Retina (tissue), 1 donor: ENCODE data around the gene LAMA3.
"Not testable (repeated sequence)": the region's sequence is repeated elsewhere in the genome, so short reads cannot be mapped to it uniquely, and the experiment has no call there.

Experiments used
- DNase-seq: peaks from one replicate; pipeline ENCODE4 v3.0.0-alpha.2; 2016

The LAMA3 gene

DNA sequence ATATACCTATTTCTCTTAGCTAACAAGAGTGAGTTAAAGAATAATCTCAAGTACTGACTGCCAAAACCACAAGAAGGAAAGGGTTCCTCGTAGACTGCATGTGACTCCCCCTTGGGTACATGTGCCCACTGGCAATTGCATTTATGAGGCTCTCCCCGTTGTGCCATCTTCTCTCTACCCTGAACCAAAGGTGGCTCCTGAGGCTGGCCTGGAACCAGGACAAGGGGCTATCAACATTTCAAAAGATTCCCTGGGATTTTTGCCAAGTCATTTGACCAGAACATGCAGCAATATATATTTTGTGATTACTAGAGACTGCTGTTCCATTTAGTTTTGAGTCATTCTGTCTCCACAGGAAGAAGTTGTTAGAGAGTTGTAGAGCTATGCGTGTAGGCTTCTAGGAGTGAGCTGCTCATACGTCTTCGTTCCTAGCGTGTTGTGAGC is 45.8 kb downstream of the LAMA3 start:
- no peak for DNase-seq

GRCh38 chr18:23737578-23737977 is 48.3 kb downstream of the LAMA3 start:
- no peak for DNase-seq

DNA sequence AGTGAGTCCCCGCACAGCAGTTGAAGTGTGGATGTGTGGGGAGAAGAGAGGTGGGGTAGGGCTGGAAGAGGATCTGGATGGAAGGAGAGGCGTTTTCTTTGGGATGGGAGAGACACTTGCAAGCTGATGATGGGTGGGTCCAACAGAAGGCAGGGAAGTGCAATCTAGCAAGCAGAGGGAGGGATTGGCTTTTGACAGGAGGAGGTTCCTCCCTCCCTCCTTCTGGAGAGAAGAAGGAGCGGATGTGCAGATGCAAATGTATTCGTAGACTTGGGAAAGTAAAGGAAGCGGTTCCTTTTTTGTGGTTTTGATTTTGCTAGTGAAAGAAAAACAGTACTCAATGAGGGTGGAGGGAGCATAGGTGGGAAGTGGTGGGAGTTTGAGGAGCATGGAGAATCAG is 48.9 kb downstream of the LAMA3 start:
- DNase-seq, result no peak

DNA sequence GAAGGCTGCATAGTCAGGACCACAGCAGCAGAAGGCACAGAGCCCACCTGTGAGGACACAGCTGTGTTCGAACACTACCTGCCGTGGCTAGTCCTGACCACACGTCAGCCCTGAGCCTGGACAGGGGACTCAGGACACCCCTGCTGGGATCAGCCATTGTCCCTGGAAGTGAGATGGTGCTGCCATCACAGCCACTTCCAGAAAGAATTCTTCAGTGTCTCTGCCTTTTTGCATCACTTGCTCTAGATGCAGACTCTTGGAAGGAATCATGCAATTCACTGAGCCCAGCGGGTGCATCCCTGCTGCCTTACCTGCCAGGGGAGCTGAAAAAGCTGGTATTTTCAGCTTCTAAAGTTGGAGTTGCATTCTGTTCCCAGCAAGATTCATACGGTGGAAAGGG is 49.3 kb downstream of the LAMA3 start:
- DNase-seq, result no peak

DNA sequence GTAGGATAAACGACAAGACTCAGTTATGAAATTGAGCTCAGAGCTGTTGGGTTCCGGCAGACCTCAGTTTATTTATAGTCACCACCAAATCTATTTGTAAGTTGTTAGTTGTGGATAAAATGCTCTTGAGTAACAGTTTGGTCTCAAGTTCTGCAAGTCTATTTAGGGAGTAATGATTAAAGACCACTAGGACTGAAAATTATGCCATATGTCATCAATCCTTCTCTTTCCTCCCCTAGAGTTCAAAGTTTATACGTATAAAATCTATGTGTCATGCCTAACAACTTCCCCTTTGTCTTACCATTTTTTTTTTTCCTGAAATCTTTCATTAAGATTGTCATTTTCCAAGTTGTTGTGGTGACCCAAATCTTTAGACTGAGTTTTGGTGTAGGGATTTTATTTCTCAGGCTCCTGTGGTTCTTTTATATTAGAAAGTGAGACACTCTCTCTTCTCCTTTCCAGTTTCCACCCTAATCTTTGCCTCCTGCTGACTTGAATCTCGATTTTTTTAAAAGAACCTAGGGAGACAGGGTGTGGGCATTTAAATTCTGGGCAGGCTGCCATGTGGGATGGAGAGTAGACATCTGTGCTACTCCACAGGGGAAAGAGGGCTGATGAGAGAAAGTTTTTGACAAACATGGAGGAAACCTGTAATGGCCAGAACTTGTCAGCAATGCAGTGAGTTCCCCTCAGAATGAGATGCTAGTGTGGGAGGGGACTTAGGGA is 51.0 kb downstream of the LAMA3 start:
- no peak for DNase-seq

GRCh38 chr18:23741967-23742366 is 52.7 kb downstream of the LAMA3 start:
- DNase-seq, result not testable (repeated sequence)

- DNase-seq, result no peak
Measured at GRCh38 chr18:23743733-23744333, 54.6 kb downstream of the LAMA3 start.

- no peak for DNase-seq
Measured at GRCh38 chr18:23745366-23745765, 56.1 kb downstream of the LAMA3 start.

DNA sequence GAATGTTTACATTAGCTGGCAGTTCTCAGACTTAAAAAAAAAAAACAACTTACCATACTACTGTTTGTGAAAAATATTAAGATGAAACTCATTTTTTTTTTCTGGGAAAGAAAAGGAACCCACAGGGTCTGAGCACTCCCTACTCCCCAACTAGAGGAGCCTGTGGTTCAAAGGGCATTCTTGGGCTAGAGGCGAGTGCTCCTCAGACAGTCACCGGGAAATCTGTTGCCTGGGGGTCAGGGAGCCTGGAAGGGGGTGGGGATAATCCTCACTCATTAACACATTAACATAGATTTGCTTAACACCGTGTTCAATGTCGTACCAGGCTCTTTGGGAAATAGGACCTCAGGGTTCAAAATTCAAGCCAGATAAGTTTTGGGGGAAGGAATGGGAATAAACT is 57.6 kb downstream of the LAMA3 start:
- DNase-seq, result no peak

DNA sequence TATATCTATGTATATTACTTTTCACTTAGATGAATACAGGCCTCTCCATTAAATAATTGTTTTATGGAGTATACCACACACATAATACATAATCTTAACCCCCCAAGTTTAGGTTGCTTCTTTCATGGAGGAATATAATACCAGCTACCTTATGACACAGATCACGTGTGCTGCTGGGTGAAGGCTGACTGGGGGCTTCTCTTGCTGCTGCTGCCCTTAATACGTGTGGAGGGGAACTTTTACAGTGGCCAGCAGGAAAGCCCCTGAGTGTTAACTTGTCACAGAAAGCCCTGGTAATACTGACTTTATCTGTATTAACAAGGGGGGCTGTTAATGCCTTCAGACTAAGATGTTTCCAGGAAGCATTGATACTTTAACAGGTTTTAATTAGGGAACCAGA is 63.1 kb downstream of the LAMA3 start:
- no peak for DNase-seq

DNA sequence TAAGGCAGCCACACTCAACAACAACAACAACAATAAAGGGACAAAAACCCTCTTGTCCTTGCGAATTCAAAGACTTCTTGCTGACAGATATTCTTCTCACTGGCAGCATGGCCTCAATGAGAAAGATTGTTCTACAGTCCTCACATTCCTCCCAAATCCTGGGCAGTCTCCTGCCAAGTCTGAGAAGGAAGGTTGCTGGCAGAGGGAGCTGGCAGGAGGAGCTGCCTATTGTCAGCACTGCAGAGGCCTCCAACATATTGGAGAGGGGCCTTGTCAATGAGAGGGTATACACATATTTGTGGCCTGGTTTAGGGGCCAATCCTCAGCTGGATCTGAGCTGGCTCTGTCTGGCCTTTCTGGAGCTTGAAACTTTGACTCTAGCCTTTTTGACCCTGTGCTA is 63.5 kb downstream of the LAMA3 start:
- DNase-seq, result no peak

DNA sequence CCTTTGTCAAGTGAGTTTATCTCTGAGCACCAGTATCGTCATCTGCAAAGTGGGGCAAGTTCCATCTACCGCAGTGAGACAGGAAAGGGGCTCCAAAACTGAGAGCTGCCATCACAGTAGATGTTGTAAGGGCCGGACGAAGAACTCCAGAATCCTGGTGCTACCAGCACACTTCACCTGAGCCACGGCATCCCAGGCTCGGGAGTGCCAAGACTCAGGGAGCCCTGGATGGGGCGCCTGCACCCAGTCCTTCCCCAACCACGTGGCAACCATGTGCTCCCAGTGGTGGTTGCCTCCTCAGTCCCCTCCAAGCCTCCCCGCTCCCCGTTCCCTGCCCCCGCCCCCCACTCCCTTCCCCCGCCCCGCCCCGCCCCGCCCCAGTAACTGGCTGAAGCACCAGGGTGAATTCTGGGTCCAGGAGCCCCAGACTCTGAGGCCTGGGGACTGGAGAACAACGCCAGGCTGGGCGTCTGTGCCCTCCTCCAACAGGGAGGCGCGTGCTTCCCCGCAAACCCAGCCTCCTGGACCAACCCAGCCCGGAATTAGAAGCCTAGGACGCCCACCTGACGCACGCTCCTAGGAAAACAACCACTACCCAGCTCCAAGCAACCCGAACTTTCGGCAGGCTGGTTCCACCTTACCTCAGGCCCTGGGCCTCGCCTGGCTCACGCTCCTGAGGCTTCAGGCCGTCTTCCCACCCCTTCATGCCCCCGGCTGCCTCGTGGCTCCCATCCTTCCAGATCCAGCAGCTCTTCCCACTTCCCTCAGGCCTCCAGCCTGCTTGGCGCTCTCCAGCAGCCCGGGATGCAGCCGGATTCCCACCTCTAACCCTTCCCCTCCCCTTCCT is 67.6 kb downstream of the LAMA3 start:
- DNase-seq, result no peak

GRCh38 chr18:23757437-23757733 is 68.1 kb downstream of the LAMA3 start:
- no peak for DNase-seq

DNA sequence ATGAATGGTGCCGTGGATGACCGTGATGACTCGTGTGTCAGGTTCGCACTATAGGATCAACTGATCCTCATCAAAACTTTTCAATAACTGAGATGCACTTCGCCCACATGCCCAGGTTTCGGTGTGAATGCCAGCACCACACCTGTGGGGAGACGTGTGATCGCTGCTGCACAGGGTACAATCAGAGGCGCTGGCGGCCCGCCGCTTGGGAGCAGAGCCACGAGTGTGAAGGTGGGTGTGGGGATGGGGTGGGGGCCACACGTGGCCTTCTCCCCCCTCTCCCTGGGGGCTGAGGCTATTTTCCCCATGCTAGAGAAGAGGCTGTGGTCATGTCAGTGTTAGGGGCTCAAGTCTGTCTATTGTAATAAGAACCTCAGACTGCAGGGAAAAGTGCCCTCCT is 69.0 kb downstream of the LAMA3 start:
- DNase-seq, result no peak

GRCh38 chr18:23761941-23762340 is 72.7 kb downstream of the LAMA3 start:
- no peak for DNase-seq

GRCh38 chr18:23763343-23763742 is 74.1 kb downstream of the LAMA3 start:
- DNase-seq, result no peak

DNA sequence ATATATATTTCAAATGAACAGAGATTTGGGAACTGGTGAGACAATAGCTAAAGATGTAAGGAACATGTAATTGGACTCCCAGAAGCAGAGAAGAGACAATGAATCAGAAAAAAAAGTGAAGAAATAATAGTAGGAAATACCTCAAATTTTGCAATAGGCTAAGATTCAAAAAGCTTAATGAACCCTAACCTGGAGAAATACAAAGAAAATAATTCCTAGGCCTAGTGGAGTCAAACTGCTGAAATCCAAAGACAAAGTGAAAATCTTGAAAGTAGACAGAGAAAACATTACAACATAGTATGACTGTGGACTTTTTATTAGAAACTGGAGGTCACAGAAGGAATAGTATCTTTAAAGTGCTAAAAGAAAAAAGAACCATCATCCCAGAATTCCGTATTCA is 76.7 kb downstream of the LAMA3 start:
- no peak for DNase-seq

- DNase-seq, result peak; percentile 54
Measured at GRCh38 chr18:23772327-23773024, 83.2 kb downstream of the LAMA3 start.

DNA sequence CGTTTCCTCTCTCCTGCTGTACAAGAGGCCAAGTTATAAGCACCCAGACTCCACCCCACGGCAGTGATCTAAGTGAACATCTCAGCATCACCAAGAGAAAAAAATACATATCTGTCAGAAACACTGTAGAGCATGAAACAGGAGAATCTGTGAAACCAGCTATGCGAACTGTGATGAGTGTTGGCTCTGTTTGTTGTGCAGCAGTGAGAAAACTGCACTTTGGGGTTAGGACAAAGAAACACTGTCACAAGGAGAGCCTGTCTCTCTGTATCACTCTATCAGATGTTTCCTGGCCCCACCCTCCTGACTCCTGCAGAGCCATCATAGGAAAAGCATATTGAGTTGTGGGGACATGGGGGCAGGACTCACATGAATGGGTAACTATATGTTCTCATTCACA is 87.1 kb downstream of the LAMA3 start:
- no peak for DNase-seq

DNA sequence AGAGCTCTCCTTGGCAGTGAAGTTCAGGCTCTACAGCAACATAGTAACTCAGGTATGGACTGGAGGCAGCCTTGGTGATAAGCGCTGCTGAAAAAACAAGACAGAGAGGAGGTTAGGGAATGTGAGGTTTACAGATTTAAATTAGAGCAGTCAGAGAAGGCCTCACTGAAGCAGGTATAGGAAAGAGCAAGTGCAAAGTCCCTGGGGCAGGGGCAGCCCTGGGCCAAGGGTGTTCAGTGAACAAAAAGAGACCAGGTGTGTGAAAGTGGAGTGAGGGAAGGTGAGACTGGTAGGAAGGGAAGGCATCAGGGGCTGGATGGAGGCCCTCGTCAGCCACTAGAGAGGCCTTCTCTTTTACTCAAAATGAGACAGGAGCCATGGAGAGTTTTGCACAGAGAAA is 89.6 kb downstream of the LAMA3 start:
- no peak for DNase-seq

DNA sequence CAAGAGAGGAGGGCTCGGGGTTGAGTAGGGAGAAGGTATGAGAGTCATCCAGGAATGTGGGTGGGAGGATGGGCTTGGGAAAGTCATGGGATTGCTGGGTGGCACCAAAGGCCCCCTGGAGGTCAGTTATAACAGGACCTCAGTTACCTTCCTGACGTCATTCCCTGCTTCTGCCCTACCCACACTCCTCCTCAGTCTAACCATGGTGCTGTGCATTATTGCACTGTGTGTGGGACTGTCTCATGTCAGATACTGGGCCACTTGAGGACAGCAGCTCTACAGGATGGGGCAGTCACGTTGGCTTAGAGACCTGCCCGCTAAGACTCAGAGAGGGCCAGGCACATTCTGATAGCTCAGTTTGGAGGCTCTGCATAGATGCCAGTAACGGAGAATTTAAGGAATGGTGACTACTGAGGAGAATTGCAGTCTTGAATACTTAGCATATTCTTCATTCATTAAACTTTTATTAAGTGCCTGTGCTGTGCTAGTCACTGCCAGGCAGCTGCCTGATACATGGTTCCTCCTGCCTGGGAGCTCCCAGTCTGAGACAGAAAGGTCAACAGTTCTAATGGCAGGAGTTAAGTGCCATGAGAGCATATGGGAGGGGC is 90.5 kb downstream of the LAMA3 start:
- no peak for DNase-seq

GRCh38 chr18:23784832-23785245 is 95.6 kb downstream of the LAMA3 start:
- DNase-seq, result no peak

- no peak for DNase-seq
Measured at GRCh38 chr18:23793051-23793450, 103.8 kb downstream of the LAMA3 start.
